Epithelial cell of esophagus (primary cell): ENCODE results near the gene NFATC1.

Experiments
- DNase-seq: peaks from one replicate; pipeline ENCODE4 v3.0.0; 2010; ENCODE audit warnings: low read depth
- H3K4me3 ChIP-seq: 2 replicates; pipeline ENCODE4 v1.5.1; 2011; ENCODE audit warnings: mild to moderate bottlenecking, low read length, control low read depth
- CTCF ChIP-seq: IDR thresholded peaks from 2 replicates; pipeline ENCODE4 v1.5.1; 2011; ENCODE audit warnings: low read depth, mild to moderate bottlenecking, low read length, control low read depth, inconsistent platforms; ENCODE audit not compliant: insufficient read depth; ENCODE audit errors: missing control alignments

Gene NFATC1

GRCh38 chr18:79466591-79466990 lies 70.9 kb downstream of the NFATC1 start:
- no peak overlapping the region for H3K4me3 ChIP-seq
- TF ChIP-seq CTCF: no peak
- no peak for DNase-seq

GRCh38 chr18:79467126-79467525 lies 71.4 kb downstream of the NFATC1 start:
- DNase-seq: no peak
- TF ChIP-seq CTCF: no peak
- H3K4me3 ChIP-seq: no peak overlapping the region

GRCh38 chr18:79468119-79468789 lies 72.5 kb downstream of the NFATC1 start:
- H3K4me3 ChIP-seq: no peak overlapping the region
- no peak for DNase-seq
- no peak for TF ChIP-seq CTCF

- no peak overlapping the region for H3K4me3 ChIP-seq
- TF ChIP-seq CTCF: no peak
- DNase-seq: no peak
These were observed 73.6 kb downstream of the NFATC1 start for GRCh38 chr18:79469309-79469708.

- TF ChIP-seq CTCF: no peak
- no peak overlapping the region for H3K4me3 ChIP-seq
- DNase-seq: no peak
These were observed 74.2 kb downstream of the NFATC1 start for GRCh38 chr18:79469751-79470505.

- no peak for DNase-seq
- no peak for TF ChIP-seq CTCF
- H3K4me3 ChIP-seq: no peak overlapping the region
These were observed 74.8 kb downstream of the NFATC1 start for GRCh38 chr18:79470547-79470946.
